Amygdala (tissue), 56 donors: ENCODE results near the gene HS6ST3.

ENCODE experiments used
- DNase-seq, 56 donors: peaks; one replicate each; lab custom pipeline; 2025; lab: John Stamatoyannopoulos, UW

HS6ST3 gene

GRCh38 chr13:96636001-96636709 is 546.2 kb downstream of the HS6ST3 start:
- DNase-seq: no peak

GRCh38 chr13:96637039-96637438 is 547.1 kb downstream of the HS6ST3 start:
- DNase-seq: no peak

- no peak for DNase-seq
These were observed 556.2 kb downstream of the HS6ST3 start for GRCh38 chr13:96646101-96646500.

GRCh38 chr13:96646515-96647211 is 556.8 kb downstream of the HS6ST3 start:
- DNase-seq: no peak

GRCh38 chr13:96650301-96650886 is 560.5 kb downstream of the HS6ST3 start:
- DNase-seq: no peak

- no peak for DNase-seq
These were observed 561.7 kb downstream of the HS6ST3 start for GRCh38 chr13:96651598-96651997.

- DNase-seq: no peak
These were observed 562.6 kb downstream of the HS6ST3 start for GRCh38 chr13:96652506-96652905.

GRCh38 chr13:96661612-96662011 is 571.7 kb downstream of the HS6ST3 start:
- DNase-seq: no peak

- DNase-seq: no peak
These were observed 572.1 kb downstream of the HS6ST3 start for GRCh38 chr13:96662036-96662435.

GRCh38 chr13:96667294-96668018 is 577.5 kb downstream of the HS6ST3 start:
- no peak for DNase-seq

GRCh38 chr13:96671073-96671472 is 581.2 kb downstream of the HS6ST3 start:
- DNase-seq: no peak

- no peak for DNase-seq
These were observed 582.1 kb downstream of the HS6ST3 start for GRCh38 chr13:96672016-96672415.

GRCh38 chr13:96673825-96674224 is 583.9 kb downstream of the HS6ST3 start:
- no peak for DNase-seq

GRCh38 chr13:96677029-96677428 is 587.1 kb downstream of the HS6ST3 start:
- no peak for DNase-seq

GRCh38 chr13:96678801-96679200 is 588.9 kb downstream of the HS6ST3 start:
- DNase-seq: no peak

GRCh38 chr13:96680898-96681297 is 591.0 kb downstream of the HS6ST3 start:
- DNase-seq: no peak

GRCh38 chr13:96681766-96682165 is 591.9 kb downstream of the HS6ST3 start:
- DNase-seq: no peak

- no peak for DNase-seq
These were observed 594.6 kb downstream of the HS6ST3 start for GRCh38 chr13:96684469-96684868.

GRCh38 chr13:96684907-96685306 is 595.0 kb downstream of the HS6ST3 start:
- no peak for DNase-seq

GRCh38 chr13:96686286-96686685 is 596.4 kb downstream of the HS6ST3 start:
- DNase-seq: no peak

GRCh38 chr13:96687191-96687590 is 597.3 kb downstream of the HS6ST3 start:
- no peak for DNase-seq
